Neural progenitor cell (in vitro differentiated cells): ENCODE measurements around the gene NMU. TPM values are rescaled to one million over a fixed set of nuclear protein-coding genes. Genes with fewer than 3 reads are reported as not detected.

Experiments
- DNase-seq: peaks from one replicate; pipeline ENCODE4 v3.0.0-alpha.2; 2016; ENCODE audit warnings: low spot score
- H2AFZ ChIP-seq: fragments of 200-600 bp; sonication (generic); replicated peaks from 2 replicates; pipeline ENCODE4 v1.6.1; 2016; ENCODE audit warnings: antibody characterized with exemption
- H3F3A ChIP-seq: fragments of 200-600 bp; sonication (generic); 2 replicates; pipeline ENCODE4 v1.6.1; 2016; ENCODE audit warnings: antibody characterized with exemption, low read depth
- H3K27ac ChIP-seq: fragments of 200-600 bp; sonication (generic); 2 replicates; pipeline ENCODE4 v1.5.1; 2016; ENCODE audit warnings: mild to moderate bottlenecking
- H3K27me3 ChIP-seq: fragments of 200-600 bp; sonication (generic); 2 replicates; pipeline ENCODE4 v1.6.1; 2016; ENCODE audit warnings: mild to moderate bottlenecking, moderate library complexity
- H3K36me3 ChIP-seq: fragments of 200-600 bp; sonication (generic); 2 replicates; pipeline ENCODE4 v1.5.1; 2016
- H3K4me1 ChIP-seq: fragments of 200-600 bp; sonication (generic); 2 replicates; pipeline ENCODE4 v1.6.1; 2016; ENCODE audit warnings: mixed run types
- H3K4me2 ChIP-seq: fragments of 200-600 bp; sonication (generic); 2 replicates; pipeline ENCODE4 v1.6.1; 2016
- H3K4me3 ChIP-seq: fragments of 200-600 bp; sonication (generic); 2 replicates; pipeline ENCODE4 v1.5.1; 2016
- H3K79me2 ChIP-seq: fragments of 200-600 bp; sonication (generic); 2 replicates; pipeline ENCODE4 v1.6.1; 2016; ENCODE audit warnings: low read depth
- H3K9ac ChIP-seq: fragments of 200-600 bp; sonication (generic); 2 replicates; pipeline ENCODE4 v1.6.1; 2016
- H3K9me3 ChIP-seq: fragments of 200-600 bp; sonication (generic); 2 replicates; pipeline ENCODE4 v1.5.1; 2016; ENCODE audit warnings: low read depth
- H4K20me1 ChIP-seq: fragments of 200-600 bp; sonication (generic); 2 replicates; pipeline ENCODE4 v1.6.1; 2016; ENCODE audit warnings: low read depth
- H3K27ac Mint-ChIP-seq: 3 replicates; pipeline ENCODE4 v1.8.0; 2021; ENCODE audit warnings: mixed read lengths
- H3K27me3 Mint-ChIP-seq: 2 replicates; pipeline ENCODE4 v1.8.0; 2022; ENCODE audit warnings: low read depth, mild to moderate bottlenecking, inconsistent platforms, moderate library complexity, mixed read lengths; ENCODE audit not compliant: insufficient read depth
- H3K36me3 Mint-ChIP-seq: 3 replicates; pipeline ENCODE4 v1.8.0; 2021; ENCODE audit warnings: mixed read lengths
- H3K4me1 Mint-ChIP-seq: 3 replicates; pipeline ENCODE4 v1.8.0; 2021; ENCODE audit warnings: mixed read lengths
- H3K4me3 Mint-ChIP-seq: 3 replicates; pipeline ENCODE4 v1.8.0; 2021; ENCODE audit warnings: mild to moderate bottlenecking, moderate library complexity, mixed read lengths
- H3K9me3 Mint-ChIP-seq: 3 replicates; pipeline ENCODE4 v1.8.0; 2020; ENCODE audit warnings: mixed read lengths
- EZH2 ChIP-seq: fragments of 200-600 bp; sonication (generic); IDR thresholded peaks from 2 replicates; pipeline ENCODE4 v1.6.1; 2017; ENCODE audit warnings: antibody characterized with exemption, mild to moderate bottlenecking, moderate library complexity
- EZH2phosphoT487 ChIP-seq: fragments of 200-600 bp; sonication (generic); IDR thresholded peaks from 2 replicates; pipeline ENCODE4 v1.6.1; 2017; ENCODE audit warnings: antibody characterized with exemption
- total RNA-seq: library from RNA; depleted of rRNA; stranded (reverse); fragments of >200 nt; gene quantifications from 2 replicates; pipeline ENCODE4 v1.2.3, GENCODE V29; 2015; ENCODE audit warnings: low replicate concordance
- TF ChIP-seq, protein P1 (sequence below): fragments of 200-600 bp; sonication (generic); IDR thresholded peaks from 2 replicates; pipeline ENCODE4 v1.5.1; 2017; ENCODE audit warnings: antibody characterized with exemption, mild to moderate bottlenecking

Gene NMU
- total RNA-seq, 1 donor from 2014 or later: 1.8 TPM

GRCh38 chr4:55663145-55663544 is 27.0 kb upstream of the NMU start:
- H3K9ac ChIP-seq: no peak overlapping the region
- no peak overlapping the region for H2AFZ ChIP-seq
- Mint-ChIP-seq H3K9me3 (no peaks in the 10 kb centered on the region), H3K4me1 (peaks cover 6% of the 10 kb centered on the region), H3K27me3 (no peaks in the 10 kb centered on the region), H3K4me3 (no peak overlapping the region), H3K36me3 (no peaks in the 10 kb centered on the region), H3K27ac (no peak overlapping the region)
- H3K27ac ChIP-seq: no peak overlapping the region
- no peak for TF ChIP-seq EZH2phosphoT487
- TF ChIP-seq EZH2: no peak
- TF ChIP-seq, protein P1, sequence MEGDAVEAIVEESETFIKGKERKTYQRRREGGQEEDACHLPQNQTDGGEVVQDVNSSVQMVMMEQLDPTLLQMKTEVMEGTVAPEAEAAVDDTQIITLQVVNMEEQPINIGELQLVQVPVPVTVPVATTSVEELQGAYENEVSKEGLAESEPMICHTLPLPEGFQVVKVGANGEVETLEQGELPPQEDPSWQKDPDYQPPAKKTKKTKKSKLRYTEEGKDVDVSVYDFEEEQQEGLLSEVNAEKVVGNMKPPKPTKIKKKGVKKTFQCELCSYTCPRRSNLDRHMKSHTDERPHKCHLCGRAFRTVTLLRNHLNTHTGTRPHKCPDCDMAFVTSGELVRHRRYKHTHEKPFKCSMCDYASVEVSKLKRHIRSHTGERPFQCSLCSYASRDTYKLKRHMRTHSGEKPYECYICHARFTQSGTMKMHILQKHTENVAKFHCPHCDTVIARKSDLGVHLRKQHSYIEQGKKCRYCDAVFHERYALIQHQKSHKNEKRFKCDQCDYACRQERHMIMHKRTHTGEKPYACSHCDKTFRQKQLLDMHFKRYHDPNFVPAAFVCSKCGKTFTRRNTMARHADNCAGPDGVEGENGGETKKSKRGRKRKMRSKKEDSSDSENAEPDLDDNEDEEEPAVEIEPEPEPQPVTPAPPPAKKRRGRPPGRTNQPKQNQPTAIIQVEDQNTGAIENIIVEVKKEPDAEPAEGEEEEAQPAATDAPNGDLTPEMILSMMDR: no peak
- H3K36me3 ChIP-seq: no peaks in the 10 kb centered on the region
- no peak for DNase-seq
- no peak overlapping the region for H3K4me2 ChIP-seq
- H4K20me1 ChIP-seq: no peaks in the 10 kb centered on the region
- H3K4me3 ChIP-seq: no peak overlapping the region
- H3K79me2 ChIP-seq: no peaks in the 10 kb centered on the region
- H3F3A ChIP-seq: no peaks in the 10 kb centered on the region
- no peaks in the 10 kb centered on the region for H3K27me3 ChIP-seq
- no peaks in the 10 kb centered on the region for H3K9me3 ChIP-seq
- no peaks in the 10 kb centered on the region for H3K4me1 ChIP-seq

DNA sequence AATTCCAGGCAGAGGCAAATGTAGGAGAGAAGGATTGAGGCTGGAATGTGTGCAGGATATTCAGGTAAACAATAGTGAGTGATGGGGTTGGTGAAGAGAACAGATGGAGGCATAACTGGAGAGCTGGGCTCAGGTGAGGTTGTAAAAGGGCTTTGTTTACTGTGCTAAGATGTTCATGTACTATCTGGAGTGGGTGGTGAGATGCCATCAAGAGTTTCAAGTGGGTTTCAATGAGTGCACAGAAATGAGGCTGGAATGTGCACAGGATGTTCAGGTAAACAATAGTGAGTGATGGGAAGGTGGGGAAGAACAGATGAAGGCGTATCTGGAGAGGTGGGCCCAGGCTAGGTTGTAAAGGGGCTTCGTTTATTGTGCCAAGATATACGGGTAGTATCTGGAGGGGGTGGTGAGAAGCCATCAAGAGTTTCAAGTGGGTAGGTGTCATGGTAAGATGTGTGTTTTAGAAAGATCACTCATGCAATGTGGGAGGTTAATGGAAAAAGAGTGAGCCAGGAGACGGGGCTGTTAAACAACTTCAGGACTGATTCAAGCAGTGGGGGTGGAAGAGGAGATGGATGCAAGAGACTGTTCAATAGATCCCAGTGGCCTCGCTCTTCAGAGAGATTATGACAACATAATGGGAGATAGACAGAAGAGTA is 25.4 kb upstream of the NMU start:
- Histone ChIP-seq H3K27me3 (no peaks in the 10 kb centered on the region), H3F3A (no peaks in the 10 kb centered on the region), H3K4me3 (no peak overlapping the region), H3K27ac (no peak overlapping the region), H3K4me1 (no peaks in the 10 kb centered on the region), H2AFZ (no peak overlapping the region), H3K9ac (no peak overlapping the region), H3K9me3 (no peaks in the 10 kb centered on the region), H3K4me2 (no peak overlapping the region), H4K20me1 (no peaks in the 10 kb centered on the region), H3K79me2 (no peaks in the 10 kb centered on the region), H3K36me3 (no peaks in the 10 kb centered on the region)
- no peaks in the 10 kb centered on the region for H3K9me3 Mint-ChIP-seq
- no peaks in the 10 kb centered on the region for H3K36me3 Mint-ChIP-seq
- H3K27ac Mint-ChIP-seq: no peak overlapping the region
- no peak for DNase-seq
- H3K27me3 Mint-ChIP-seq: no peaks in the 10 kb centered on the region
- H3K4me3 Mint-ChIP-seq: no peak overlapping the region
- no peaks in the 10 kb centered on the region for H3K4me1 Mint-ChIP-seq
- TF ChIP-seq, protein P1: no peak
- TF ChIP-seq EZH2phosphoT487 (no peak), EZH2 (no peak)

GRCh38 chr4:55658657-55659056 is 22.6 kb upstream of the NMU start:
- Histone ChIP-seq H2AFZ (no peak overlapping the region), H3F3A (no peaks in the 10 kb centered on the region), H3K79me2 (no peaks in the 10 kb centered on the region), H3K27ac (no peak overlapping the region), H4K20me1 (no peaks in the 10 kb centered on the region), H3K4me3 (no peak overlapping the region), H3K36me3 (no peaks in the 10 kb centered on the region), H3K9ac (no peak overlapping the region), H3K4me1 (no peaks in the 10 kb centered on the region), H3K27me3 (no peaks in the 10 kb centered on the region), H3K4me2 (no peak overlapping the region), H3K9me3 (no peaks in the 10 kb centered on the region)
- Mint-ChIP-seq H3K27me3 (no peaks in the 10 kb centered on the region), H3K4me1 (no peaks in the 10 kb centered on the region), H3K9me3 (no peaks in the 10 kb centered on the region), H3K27ac (no peak overlapping the region), H3K4me3 (no peak overlapping the region), H3K36me3 (no peaks in the 10 kb centered on the region)
- DNase-seq: no peak
- TF ChIP-seq EZH2phosphoT487: no peak
- no peak for TF ChIP-seq EZH2
- TF ChIP-seq, protein P1: no peak
